Mammary microvascular endothelial cell (primary cell): ENCODE measurements around the gene ACSM5. TPM values are rescaled to one million over a fixed set of nuclear protein-coding genes. Genes with fewer than 3 reads are reported as not detected.

ENCODE experiments used
- total RNA-seq: library from RNA; depleted of rRNA; stranded (reverse); fragments of >200 nt; gene quantifications from 2 replicates; pipeline ENCODE4 v1.2.3, GENCODE V29; 2015

The ACSM5 gene, protein sequence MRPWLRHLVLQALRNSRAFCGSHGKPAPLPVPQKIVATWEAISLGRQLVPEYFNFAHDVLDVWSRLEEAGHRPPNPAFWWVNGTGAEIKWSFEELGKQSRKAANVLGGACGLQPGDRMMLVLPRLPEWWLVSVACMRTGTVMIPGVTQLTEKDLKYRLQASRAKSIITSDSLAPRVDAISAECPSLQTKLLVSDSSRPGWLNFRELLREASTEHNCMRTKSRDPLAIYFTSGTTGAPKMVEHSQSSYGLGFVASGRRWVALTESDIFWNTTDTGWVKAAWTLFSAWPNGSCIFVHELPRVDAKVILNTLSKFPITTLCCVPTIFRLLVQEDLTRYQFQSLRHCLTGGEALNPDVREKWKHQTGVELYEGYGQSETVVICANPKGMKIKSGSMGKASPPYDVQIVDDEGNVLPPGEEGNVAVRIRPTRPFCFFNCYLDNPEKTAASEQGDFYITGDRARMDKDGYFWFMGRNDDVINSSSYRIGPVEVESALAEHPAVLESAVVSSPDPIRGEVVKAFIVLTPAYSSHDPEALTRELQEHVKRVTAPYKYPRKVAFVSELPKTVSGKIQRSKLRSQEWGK
- 0.27 TPM in 1 of 2 replicates, not detected in the other for total RNA-seq

DNA sequence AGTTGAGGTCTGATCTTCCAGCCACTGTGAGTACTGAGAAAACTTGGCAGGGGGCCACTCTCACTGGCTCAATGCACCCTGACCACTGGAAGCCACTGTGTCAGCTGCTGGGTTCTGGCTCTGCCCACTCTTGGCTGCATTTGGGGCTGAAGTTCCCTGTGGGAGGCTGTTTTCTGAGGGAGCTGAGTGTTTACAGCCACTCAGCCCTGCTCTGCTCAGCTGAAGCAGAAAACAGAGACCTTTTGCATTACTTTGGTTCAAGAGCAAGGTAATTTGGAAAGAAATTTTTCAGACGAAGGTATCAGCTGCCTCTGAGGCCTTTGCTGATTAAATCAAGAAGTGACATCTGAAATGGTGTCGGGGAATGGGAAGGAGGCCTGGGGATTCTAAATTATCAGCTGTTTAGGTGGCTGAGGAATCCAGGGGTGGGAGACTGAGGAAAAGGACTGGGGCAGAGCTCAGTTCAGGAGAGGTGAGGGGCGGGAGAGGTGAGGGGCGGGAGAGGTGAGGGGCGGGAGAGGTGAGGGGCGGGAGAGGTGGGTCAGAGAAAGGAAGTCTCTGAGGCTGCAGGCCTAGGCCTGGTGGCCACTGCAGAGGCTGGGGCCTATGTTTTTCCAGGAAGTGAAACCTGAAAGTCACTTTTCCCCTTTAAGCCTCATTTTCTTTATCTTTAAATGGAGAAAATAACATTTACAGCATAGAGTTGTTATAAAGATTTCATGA, at the start of gene ACSM5:
Gene ACSM5, plus strand, starts transcription at position 137 of the 723 bp plus-strand sequence. CDS start 1,951 bp downstream, outside the sequence.

DNA sequence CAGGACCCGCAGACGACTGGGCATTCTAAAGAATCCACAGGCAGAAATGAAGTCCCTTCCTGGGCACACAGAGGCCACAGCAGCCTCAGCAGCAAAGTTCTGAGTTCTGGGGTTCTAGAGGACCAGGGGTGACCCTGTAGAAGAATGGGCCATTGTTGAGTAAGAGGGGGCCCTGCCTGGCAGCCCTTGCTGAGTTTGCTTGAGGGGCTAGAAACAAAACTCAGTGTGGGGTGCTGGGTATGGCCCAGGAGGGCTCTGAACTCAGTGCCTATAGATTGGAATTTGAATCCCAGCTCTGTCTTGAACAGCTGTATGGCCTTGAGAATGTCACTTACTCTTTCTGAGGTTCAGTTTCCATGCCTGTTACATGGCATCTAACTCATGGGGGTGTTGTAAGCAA, 4.7 kb upstream of the ACSM5 start, which contains the start of gene PDILT:
Gene PDILT, minus strand, starts transcription at position 101 of the 400 bp plus-strand sequence. CDS start 5,437 bp downstream, outside the sequence.

DNA sequence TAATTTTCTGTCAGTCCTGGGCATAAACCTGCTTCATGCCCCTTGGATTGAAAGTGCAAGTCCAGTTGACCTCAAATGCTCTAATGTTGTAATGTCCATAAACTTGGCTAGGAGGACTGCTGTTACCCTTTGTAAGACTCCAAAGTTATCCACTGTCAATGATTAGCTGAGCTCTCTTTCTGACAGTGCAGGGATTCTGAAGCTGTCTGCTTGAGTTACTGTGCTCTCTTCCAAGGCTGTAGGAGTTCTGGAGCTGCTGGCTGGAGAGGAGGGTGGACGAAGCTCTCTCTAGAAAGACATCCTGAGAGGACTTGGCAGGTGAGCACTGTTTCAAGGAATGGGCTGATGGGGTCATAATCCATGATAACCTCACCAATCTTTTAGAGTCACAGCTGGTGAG, 42.0 kb downstream of the ACSM5 start, which contains the start of gene ACSM2A:
Gene ACSM2A, plus strand, starts transcription at position 158 of the 400 bp plus-strand sequence. CDS start 8,594 bp downstream, outside the sequence.

Other genes with a start within 250 kb of the ACSM5 start
- gene GP2, start 82.0 kb upstream of the ACSM5 start, total RNA-seq = not detected in 2 replicates
- not detected in 2 replicates for gene UMOD, start 56.8 kb upstream of the ACSM5 start, total RNA-seq
- not detected in 2 replicates for gene PDILT, start 4.8 kb upstream of the ACSM5 start, total RNA-seq
- not detected in 2 replicates for gene ACSM2A, start 42.0 kb downstream of the ACSM5 start, total RNA-seq
- gene ACSM2B, start 166.8 kb downstream of the ACSM5 start, total RNA-seq = 0.05 and 0.07 TPM in 2 replicates